HG03442 (cell line): ENCODE data around the gene PGAP6.
"Not testable (repeated sequence)": the region's sequence is repeated elsewhere in the genome, so short reads cannot be mapped to it uniquely, and the experiment has no call there.

Source experiments
- ATAC-seq: cut with Tn5 transposase; IDR thresholded peaks from one replicate; pipeline ENCODE4 v1.9.1; 2021; ENCODE audit warnings: mild to moderate bottlenecking, moderate library complexity; ENCODE audit not compliant: unreplicated experiment

Gene PGAP6

GRCh38 chr16:368388-369158, 13.2 kb downstream of the PGAP6 start:
- no peak for ATAC-seq

- ATAC-seq: no peak
These were observed 14.4 kb downstream of the PGAP6 start for GRCh38 chr16:367333-367903.

GRCh38 chr16:366476-366875, 15.3 kb downstream of the PGAP6 start:
- no peak for ATAC-seq

GRCh38 chr16:364595-365491, 16.9 kb downstream of the PGAP6 start:
- no peak for ATAC-seq

- no peak for ATAC-seq
These were observed 17.9 kb downstream of the PGAP6 start for GRCh38 chr16:363766-364490.

GRCh38 chr16:363110-363765, 18.5 kb downstream of the PGAP6 start:
- ATAC-seq: no peak

- not testable (repeated sequence) for ATAC-seq
These were observed 19.1 kb downstream of the PGAP6 start for GRCh38 chr16:362702-362999.

- no peak for ATAC-seq
These were observed 19.7 kb downstream of the PGAP6 start for GRCh38 chr16:361872-362701.

- no peak for ATAC-seq
These were observed 20.4 kb downstream of the PGAP6 start for GRCh38 chr16:361341-361871.

- ATAC-seq: no peak
These were observed 21.0 kb downstream of the PGAP6 start for GRCh38 chr16:360698-361336.

GRCh38 chr16:359871-360697, 21.7 kb downstream of the PGAP6 start:
- no peak for ATAC-seq

- no peak for ATAC-seq
These were observed 22.6 kb downstream of the PGAP6 start for GRCh38 chr16:359067-359763.

GRCh38 chr16:356741-357140, 25.0 kb downstream of the PGAP6 start:
- ATAC-seq: no peak

- ATAC-seq: no peak
These were observed 26.8 kb downstream of the PGAP6 start for GRCh38 chr16:354971-355461.

GRCh38 chr16:354291-354881, 27.4 kb downstream of the PGAP6 start:
- ATAC-seq: no peak

GRCh38 chr16:353404-354290, 28.1 kb downstream of the PGAP6 start:
- ATAC-seq: no peak
